HG03432 (cell line): ENCODE measurements around the gene CSAG3.

Experiments used
- ATAC-seq: cut with Tn5 transposase; IDR thresholded peaks from one replicate; pipeline ENCODE4 v1.9.1; 2021; ENCODE audit warnings: mild to moderate bottlenecking, moderate library complexity; ENCODE audit not compliant: unreplicated experiment

CSAG3 gene

GRCh38 chrX:152806035-152806434, 47.0 kb downstream of the CSAG3 start:
- no peak for ATAC-seq
